Measurements from ENCODE around the gene PTPRN2.
"Not testable (repeated sequence)": the region's sequence is repeated elsewhere in the genome, so short reads cannot be mapped to it uniquely, and the experiment has no call there.

Gene PTPRN2

DNA sequence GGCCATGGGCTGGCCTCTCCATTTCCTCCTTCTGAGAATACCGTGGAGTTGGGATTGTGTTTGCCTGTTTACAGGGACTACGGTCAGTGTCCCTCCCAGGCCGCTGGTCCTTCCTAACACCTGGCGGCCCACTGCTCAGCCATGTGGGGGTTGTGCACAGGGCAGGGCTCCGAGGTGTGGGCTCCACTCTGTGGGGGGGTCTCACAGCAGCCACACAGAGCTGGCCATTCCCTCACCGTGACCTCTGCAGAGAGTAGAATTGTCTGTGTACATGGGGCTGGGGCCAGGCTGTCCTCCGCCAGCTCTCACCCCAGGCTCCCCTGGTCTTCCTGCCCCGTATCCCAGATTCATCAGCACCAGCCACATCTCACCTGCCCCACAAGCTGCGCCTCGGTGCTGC lies 60.1 kb downstream of the PTPRN2 start:
- no peak for DNase-seq (ENCODE audit: low read depth)
- H3K4me3 ChIP-seq (ENCODE audit: low read depth, low read length) = no peak overlapping the region
- no peak for TF ChIP-seq POLR2A (IDR thresholded peaks at IDR 0.05; ENCODE audit: extremely low read depth, insufficient read length)
- no peak for TF ChIP-seq MAX (IDR thresholded peaks at IDR 0.05; ENCODE audit: low read depth, low read length)
- no peak for TF ChIP-seq CTCF (IDR thresholded peaks at IDR 0.05; ENCODE audit: low read depth, low read length)
- no peak for TF ChIP-seq MYC (IDR thresholded peaks at IDR 0.05; ENCODE audit: low read depth, low read length)

GRCh38 chr7:158527038-158527437 lies 60.6 kb downstream of the PTPRN2 start:
- H3K4me3 ChIP-seq (ENCODE audit: low read depth, low read length) = no peak overlapping the region
- no peak for DNase-seq (ENCODE audit: low read depth)
- TF ChIP-seq MYC (IDR thresholded peaks at IDR 0.05; ENCODE audit: low read depth, low read length) = no peak
- TF ChIP-seq POLR2A (IDR thresholded peaks at IDR 0.05; ENCODE audit: extremely low read depth, insufficient read length) = no peak
- no peak for TF ChIP-seq CTCF (IDR thresholded peaks at IDR 0.05; ENCODE audit: low read depth, low read length)
- no peak for TF ChIP-seq MAX (IDR thresholded peaks at IDR 0.05; ENCODE audit: low read depth, low read length)

DNA sequence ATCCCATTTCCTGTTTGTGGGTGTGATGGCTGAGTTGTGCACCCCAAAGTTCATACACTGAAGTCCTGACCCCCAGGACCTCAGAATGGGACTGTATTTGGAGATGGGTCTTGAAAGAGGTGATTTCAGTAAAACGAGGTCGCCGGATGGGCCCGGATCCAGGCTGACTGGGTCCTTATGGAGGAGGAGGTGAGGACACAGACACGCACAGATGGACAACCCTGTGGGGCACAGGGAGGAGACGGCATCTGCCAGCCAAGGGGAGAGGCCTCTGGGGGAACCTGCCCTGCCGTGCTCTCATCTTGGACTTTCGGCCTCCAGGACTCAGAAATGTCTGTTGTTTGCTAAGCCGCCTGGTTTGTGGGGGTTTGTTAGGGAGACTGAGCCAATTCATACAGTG lies 61.1 kb downstream of the PTPRN2 start:
- DNase-seq (ENCODE audit: low read depth) = no peak
- TF ChIP-seq MYC (IDR thresholded peaks at IDR 0.05; ENCODE audit: low read depth, low read length) (no peak), MAX (IDR thresholded peaks at IDR 0.05; ENCODE audit: low read depth, low read length) (no peak), POLR2A (IDR thresholded peaks at IDR 0.05; ENCODE audit: extremely low read depth, insufficient read length) (no peak), CTCF (IDR thresholded peaks at IDR 0.05; ENCODE audit: low read depth, low read length) (no peak)

DNA sequence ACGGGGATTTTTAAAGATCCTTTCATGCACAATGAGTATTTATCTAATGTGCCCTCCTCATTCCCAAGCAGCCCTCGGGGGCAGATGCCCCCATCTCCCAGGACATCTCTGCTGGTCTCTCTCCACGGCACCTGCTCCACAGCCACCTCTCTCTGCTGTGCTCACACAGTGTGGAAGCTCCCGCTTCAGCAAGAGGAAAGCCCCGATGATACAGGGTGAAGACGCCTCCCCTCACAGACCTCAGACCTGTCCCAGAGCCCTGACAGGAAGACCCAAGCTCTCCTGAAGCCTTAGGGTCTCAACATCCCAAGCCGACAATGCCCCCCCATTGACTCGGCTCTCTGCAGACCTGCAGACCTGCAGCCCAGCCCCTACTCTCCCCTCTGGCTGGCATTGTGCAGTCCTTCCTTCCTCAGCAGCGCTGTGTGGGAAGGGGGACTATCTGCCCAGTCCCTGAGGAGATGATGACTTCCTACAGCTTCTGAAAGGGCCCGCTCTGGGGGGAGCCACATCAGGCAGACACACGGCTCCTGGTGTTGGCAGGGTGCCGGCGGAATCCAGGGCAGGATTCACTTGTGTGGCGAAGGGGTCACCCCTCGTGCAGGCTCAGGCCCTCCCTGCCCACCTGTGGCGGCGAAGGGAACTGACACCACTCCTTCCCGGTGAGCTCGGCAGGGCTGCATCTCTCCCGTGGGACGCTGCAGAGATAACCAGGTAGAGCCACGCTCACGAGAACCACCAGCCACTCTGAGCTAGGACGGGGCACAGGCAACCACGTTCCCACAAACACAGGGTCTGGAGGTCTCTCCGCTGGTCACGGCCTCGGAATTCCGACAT lies 61.8 kb downstream of the PTPRN2 start:
- H3K4me3 ChIP-seq (ENCODE audit: low read depth, low read length) = no peak overlapping the region
- DNase-seq (ENCODE audit: low read depth) = no peak
- TF ChIP-seq MAX (IDR thresholded peaks at IDR 0.05; ENCODE audit: low read depth, low read length) (no peak), MYC (IDR thresholded peaks at IDR 0.05; ENCODE audit: low read depth, low read length) (no peak), CTCF (IDR thresholded peaks at IDR 0.05; ENCODE audit: low read depth, low read length) (no peak), POLR2A (IDR thresholded peaks at IDR 0.05; ENCODE audit: extremely low read depth, insufficient read length) (no peak)

More for the DNA sequence above, 61.1 kb downstream of the PTPRN2 start:
- H3K4me3 ChIP-seq (ENCODE audit: low read depth, low read length) = no peak overlapping the region

GRCh38 chr7:158524749-158525635 lies 62.6 kb downstream of the PTPRN2 start:
- no peak overlapping the region for H3K4me3 ChIP-seq (ENCODE audit: low read depth, low read length)
- TF ChIP-seq CTCF (IDR thresholded peaks at IDR 0.05; ENCODE audit: low read depth, low read length) = no peak
- no peak for TF ChIP-seq POLR2A (IDR thresholded peaks at IDR 0.05; ENCODE audit: extremely low read depth, insufficient read length)
- no peak for TF ChIP-seq MAX (IDR thresholded peaks at IDR 0.05; ENCODE audit: low read depth, low read length)
- TF ChIP-seq MYC (IDR thresholded peaks at IDR 0.05; ENCODE audit: low read depth, low read length) = no peak
- no peak for DNase-seq (ENCODE audit: low read depth)

DNA sequence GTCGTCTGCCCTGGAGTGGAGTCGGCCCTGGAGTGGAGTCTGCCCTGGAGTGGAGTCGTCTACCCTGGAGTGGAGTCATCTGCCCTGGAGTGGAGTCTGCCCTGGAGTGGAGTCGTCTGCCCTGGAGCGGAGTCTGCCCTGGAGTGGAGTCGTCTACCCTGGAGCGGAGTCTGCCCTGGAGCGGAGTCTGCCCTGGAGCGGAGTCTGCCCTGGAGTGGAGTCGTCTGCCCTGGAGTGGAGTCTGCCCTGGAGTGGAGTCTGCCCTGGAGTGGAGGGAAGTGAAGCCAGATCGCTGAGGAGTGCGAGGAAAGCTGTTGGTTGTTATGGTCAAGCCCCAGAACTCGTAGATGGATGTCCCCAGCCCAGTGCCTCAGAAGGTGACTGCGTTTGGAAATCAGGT lies 63.3 kb downstream of the PTPRN2 start:
- H3K4me3 ChIP-seq (ENCODE audit: low read depth, low read length) = not testable (repeated sequence)
- peak; percentile 92 for DNase-seq (ENCODE audit: low read depth)

DNA sequence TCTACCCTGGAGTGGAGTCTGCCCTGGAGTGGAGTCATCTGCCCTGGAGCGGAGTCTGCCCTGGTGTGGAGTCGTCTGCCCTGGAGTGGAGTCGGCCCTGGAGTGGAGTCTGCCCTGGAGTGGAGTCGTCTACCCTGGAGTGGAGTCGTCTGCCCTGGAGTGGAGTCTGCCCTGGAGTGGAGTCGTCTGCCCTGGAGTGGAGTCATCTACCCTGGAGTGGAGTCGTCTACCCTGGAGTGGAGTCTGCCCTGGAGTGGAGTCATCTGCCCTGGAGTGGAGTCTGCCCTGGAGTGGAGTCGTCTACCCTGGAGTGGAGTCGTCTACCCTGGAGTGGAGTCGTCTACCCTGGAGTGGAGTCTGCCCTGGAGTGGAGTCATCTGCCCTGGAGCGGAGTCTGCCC lies 63.7 kb downstream of the PTPRN2 start:
- peak; percentile 73 for DNase-seq (ENCODE audit: low read depth)
- not testable (repeated sequence) for H3K4me3 ChIP-seq (ENCODE audit: low read depth, low read length)

GRCh38 chr7:158523165-158523856 lies 64.3 kb downstream of the PTPRN2 start:
- peak; percentile 69 for DNase-seq (ENCODE audit: low read depth)
- H3K4me3 ChIP-seq (ENCODE audit: low read depth, low read length) = not testable (repeated sequence)
